ENCODE data around the gene MCC.

MCC gene

GRCh38 chr5:113271015-113271414 lies 217.2 kb downstream of the MCC start:
- no peak for DNase-seq (ENCODE audit: low read depth, low spot score)

- DNase-seq (ENCODE audit: low read depth, low spot score), result no peak
Observed at GRCh38 chr5:113270086-113270485, 218.2 kb downstream of the MCC start.

- DNase-seq (ENCODE audit: low read depth, low spot score), result peak; percentile 19
Observed at GRCh38 chr5:113269023-113269997, 218.9 kb downstream of the MCC start.

- no peak for DNase-seq (ENCODE audit: low read depth, low spot score)
Observed at GRCh38 chr5:113268232-113268631, 220.0 kb downstream of the MCC start.

GRCh38 chr5:113267361-113267900 lies 220.8 kb downstream of the MCC start:
- no peak for DNase-seq (ENCODE audit: low read depth, low spot score)

- DNase-seq (ENCODE audit: low read depth, low spot score), result no peak
Observed at GRCh38 chr5:113266913-113267227, 221.4 kb downstream of the MCC start.

GRCh38 chr5:113266227-113266912 lies 221.9 kb downstream of the MCC start:
- peak; percentile 23 for DNase-seq (ENCODE audit: low read depth, low spot score)

- no peak for DNase-seq (ENCODE audit: low read depth, low spot score)
Observed at GRCh38 chr5:113265190-113265589, 223.1 kb downstream of the MCC start.

- no peak for DNase-seq (ENCODE audit: low read depth, low spot score)
Observed at GRCh38 chr5:113264046-113264445, 224.2 kb downstream of the MCC start.

GRCh38 chr5:113263545-113263944 lies 224.7 kb downstream of the MCC start:
- DNase-seq (ENCODE audit: low read depth, low spot score), result no peak

GRCh38 chr5:113262674-113263073 lies 225.6 kb downstream of the MCC start:
- no peak for DNase-seq (ENCODE audit: low read depth, low spot score)

- DNase-seq (ENCODE audit: low read depth, low spot score), result no peak
Observed at GRCh38 chr5:113259034-113259433, 229.2 kb downstream of the MCC start.

- DNase-seq (ENCODE audit: low read depth, low spot score), result no peak
Observed at GRCh38 chr5:113257545-113257944, 230.7 kb downstream of the MCC start.

- DNase-seq (ENCODE audit: low read depth, low spot score), result no peak
Observed at GRCh38 chr5:113256671-113257452, 231.4 kb downstream of the MCC start.

- no peak for DNase-seq (ENCODE audit: low read depth, low spot score)
Observed at GRCh38 chr5:113255579-113256386, 232.5 kb downstream of the MCC start.

- no peak for DNase-seq (ENCODE audit: low read depth, low spot score)
Observed at GRCh38 chr5:113255105-113255504, 233.1 kb downstream of the MCC start.

GRCh38 chr5:113253037-113253436 lies 235.2 kb downstream of the MCC start:
- no peak for DNase-seq (ENCODE audit: low read depth, low spot score)

GRCh38 chr5:113252066-113252465 lies 236.2 kb downstream of the MCC start:
- no peak for DNase-seq (ENCODE audit: low read depth, low spot score)

- DNase-seq (ENCODE audit: low read depth, low spot score), result no peak
Observed at GRCh38 chr5:113250341-113250953, 237.8 kb downstream of the MCC start.

- DNase-seq (ENCODE audit: low read depth, low spot score), result no peak
Observed at GRCh38 chr5:113249206-113249605, 239.0 kb downstream of the MCC start.
